ENCODE measurements around the gene LDLRAD4.

Gene LDLRAD4

GRCh38 chr18:13392899-13393298 lies 174.3 kb downstream of the LDLRAD4 start:
- Histone ChIP-seq H2AK5ac (ENCODE audit: low read depth, low read length) (no peak overlapping the region), H3K4me2 (ENCODE audit: insufficient read depth, low read length, poor library complexity, severe bottlenecking) (no peak overlapping the region), H3K79me1 (ENCODE audit: low read depth, low read length) (no peaks in the 10 kb centered on the region), H3K36me3 (replicated peaks in 1 of 2; ENCODE audit: control insufficient read depth in 2 of 2, insufficient read depth in 2 of 2, low read length in 2 of 2) (no peaks in the 10 kb centered on the region), H2BK12ac (ENCODE audit: low read length) (no peak overlapping the region), H2BK120ac (ENCODE audit: low read depth, low read length) (no peak overlapping the region), H3K9me3 (replicated peaks in 1 of 2; ENCODE audit: control insufficient read depth in 2 of 2, insufficient read depth in 1 of 2, low read depth in 1 of 2, low read length in 2 of 2) (no peaks in the 10 kb centered on the region), H4K8ac (ENCODE audit: low read depth, low read length) (no peak overlapping the region), H3K9ac (ENCODE audit: low read depth, low read length, poor library complexity) (no peak overlapping the region), H3K27me3 (ENCODE audit: control insufficient read depth in 3 of 3, insufficient read depth in 3 of 3, low read depth in 1 of 3, low read length in 3 of 3) (no peaks in the 10 kb centered on the region), H3K18ac (ENCODE audit: low read length) (no peak overlapping the region), H3K4me1 (ENCODE audit: control insufficient read depth in 2 of 2, insufficient read depth in 1 of 2, low read depth in 1 of 2, low read length in 2 of 2) (peaks cover 0 to 4% of the 10 kb centered on the region in 2 donors), H2AFZ (ENCODE audit: low read length) (no peak overlapping the region), H3K23ac (ENCODE audit: low read depth, low read length, poor library complexity) (no peak overlapping the region), H3K4me3 (ENCODE audit: low read length in 2 of 2) (no peak overlapping the region), H4K91ac (ENCODE audit: low read depth, low read length, poor library complexity) (no peak overlapping the region), H3K14ac (ENCODE audit: low read length) (no peak overlapping the region), H2BK15ac (ENCODE audit: low read length) (no peak overlapping the region), H3K27ac (replicated peaks; ENCODE audit: low read length) (no peak overlapping the region), H3K4ac (ENCODE audit: low read length) (no peak overlapping the region), H2BK5ac (ENCODE audit: low read length) (no peak overlapping the region)
- no peak for DNase-seq (ENCODE audit: low spot score)
- no CpG with 5 or more reads among the region's 8 CpGs for WGBS, 2 donors (ENCODE audit: extremely low coverage in 2 of 2, insufficient read length in 2 of 2, insufficient replicate concordance in 1 of 2)

GRCh38 chr18:13393338-13393737 lies 174.8 kb downstream of the LDLRAD4 start:
- Histone ChIP-seq H3K27ac (replicated peaks; ENCODE audit: low read length) (no peak overlapping the region), H3K9me3 (replicated peaks in 1 of 2; ENCODE audit: control insufficient read depth in 2 of 2, insufficient read depth in 1 of 2, low read depth in 1 of 2, low read length in 2 of 2) (no peaks in the 10 kb centered on the region), H4K91ac (ENCODE audit: low read depth, low read length, poor library complexity) (no peak overlapping the region), H3K14ac (ENCODE audit: low read length) (no peak overlapping the region), H3K4ac (ENCODE audit: low read length) (no peak overlapping the region), H3K4me3 (ENCODE audit: low read length in 2 of 2) (no peak overlapping the region), H3K27me3 (ENCODE audit: control insufficient read depth in 3 of 3, insufficient read depth in 3 of 3, low read depth in 1 of 3, low read length in 3 of 3) (no peaks in the 10 kb centered on the region), H2AFZ (ENCODE audit: low read length) (no peak overlapping the region), H2BK5ac (ENCODE audit: low read length) (no peak overlapping the region), H3K9ac (ENCODE audit: low read depth, low read length, poor library complexity) (no peak overlapping the region), H3K4me1 (ENCODE audit: control insufficient read depth in 2 of 2, insufficient read depth in 1 of 2, low read depth in 1 of 2, low read length in 2 of 2) (peaks cover 0 to 4% of the 10 kb centered on the region in 2 donors), H4K8ac (ENCODE audit: low read depth, low read length) (no peak overlapping the region), H2AK5ac (ENCODE audit: low read depth, low read length) (no peak overlapping the region), H2BK12ac (ENCODE audit: low read length) (no peak overlapping the region), H3K18ac (ENCODE audit: low read length) (no peak overlapping the region), H3K36me3 (replicated peaks in 1 of 2; ENCODE audit: control insufficient read depth in 2 of 2, insufficient read depth in 2 of 2, low read length in 2 of 2) (no peaks in the 10 kb centered on the region), H2BK120ac (ENCODE audit: low read depth, low read length) (no peak overlapping the region), H2BK15ac (ENCODE audit: low read length) (no peak overlapping the region), H3K4me2 (ENCODE audit: insufficient read depth, low read length, poor library complexity, severe bottlenecking) (no peak overlapping the region), H3K79me1 (ENCODE audit: low read depth, low read length) (no peaks in the 10 kb centered on the region), H3K23ac (ENCODE audit: low read depth, low read length, poor library complexity) (no peak overlapping the region)
- no peak for DNase-seq (ENCODE audit: low spot score)
- no CpG with 5 or more reads among the region's 11 CpGs for WGBS, 2 donors (ENCODE audit: extremely low coverage in 2 of 2, insufficient read length in 2 of 2, insufficient replicate concordance in 1 of 2)

GRCh38 chr18:13394801-13395200 lies 176.2 kb downstream of the LDLRAD4 start:
- H3K36me3 ChIP-seq (replicated peaks in 1 of 2; ENCODE audit: control insufficient read depth in 2 of 2, insufficient read depth in 2 of 2, low read length in 2 of 2): no peaks in the 10 kb centered on the region
- no peak overlapping the region for H3K4ac ChIP-seq (ENCODE audit: low read length)
- no peaks in the 10 kb centered on the region for H3K4me1 ChIP-seq (ENCODE audit: control insufficient read depth in 2 of 2, insufficient read depth in 1 of 2, low read depth in 1 of 2, low read length in 2 of 2)
- no peak overlapping the region for H4K91ac ChIP-seq (ENCODE audit: low read depth, low read length, poor library complexity)
- H2BK5ac ChIP-seq (ENCODE audit: low read length): no peak overlapping the region
- no peak overlapping the region for H3K18ac ChIP-seq (ENCODE audit: low read length)
- no peak overlapping the region for H2AK5ac ChIP-seq (ENCODE audit: low read depth, low read length)
- H3K27me3 ChIP-seq (ENCODE audit: control insufficient read depth in 3 of 3, insufficient read depth in 3 of 3, low read depth in 1 of 3, low read length in 3 of 3): no peaks in the 10 kb centered on the region
- H2BK120ac ChIP-seq (ENCODE audit: low read depth, low read length): no peak overlapping the region
- no peak overlapping the region for H3K4me3 ChIP-seq (ENCODE audit: low read length in 2 of 2)
- no CpG with 5 or more reads among the region's 3 CpGs for WGBS, 2 donors (ENCODE audit: extremely low coverage in 2 of 2, insufficient read length in 2 of 2, insufficient replicate concordance in 1 of 2)
- H3K23ac ChIP-seq (ENCODE audit: low read depth, low read length, poor library complexity): no peak overlapping the region
- H3K9me3 ChIP-seq (replicated peaks in 1 of 2; ENCODE audit: control insufficient read depth in 2 of 2, insufficient read depth in 1 of 2, low read depth in 1 of 2, low read length in 2 of 2): no peaks in the 10 kb centered on the region
- no peak overlapping the region for H2BK15ac ChIP-seq (ENCODE audit: low read length)
- no peak overlapping the region for H3K9ac ChIP-seq (ENCODE audit: low read depth, low read length, poor library complexity)
- H3K27ac ChIP-seq (replicated peaks; ENCODE audit: low read length): no peak overlapping the region
- H2BK12ac ChIP-seq (ENCODE audit: low read length): no peak overlapping the region
- no peak overlapping the region for H4K8ac ChIP-seq (ENCODE audit: low read depth, low read length)
- no peak for DNase-seq (ENCODE audit: low spot score)
- H3K14ac ChIP-seq (ENCODE audit: low read length): no peak overlapping the region
- no peak overlapping the region for H2AFZ ChIP-seq (ENCODE audit: low read length)
- H3K79me1 ChIP-seq (ENCODE audit: low read depth, low read length): no peaks in the 10 kb centered on the region
- H3K4me2 ChIP-seq (ENCODE audit: insufficient read depth, low read length, poor library complexity, severe bottlenecking): no peak overlapping the region

GRCh38 chr18:13395577-13395976 lies 177.0 kb downstream of the LDLRAD4 start:
- Histone ChIP-seq H2BK15ac (ENCODE audit: low read length) (no peak overlapping the region), H3K9me3 (replicated peaks in 1 of 2; ENCODE audit: control insufficient read depth in 2 of 2, insufficient read depth in 1 of 2, low read depth in 1 of 2, low read length in 2 of 2) (no peaks in the 10 kb centered on the region), H3K79me1 (ENCODE audit: low read depth, low read length) (no peaks in the 10 kb centered on the region), H4K8ac (ENCODE audit: low read depth, low read length) (no peak overlapping the region), H3K23ac (ENCODE audit: low read depth, low read length, poor library complexity) (no peak overlapping the region), H3K9ac (ENCODE audit: low read depth, low read length, poor library complexity) (no peak overlapping the region), H2AFZ (ENCODE audit: low read length) (no peak overlapping the region), H3K4ac (ENCODE audit: low read length) (no peak overlapping the region), H3K27ac (replicated peaks; ENCODE audit: low read length) (no peak overlapping the region), H2BK120ac (ENCODE audit: low read depth, low read length) (no peak overlapping the region), H3K27me3 (ENCODE audit: control insufficient read depth in 3 of 3, insufficient read depth in 3 of 3, low read depth in 1 of 3, low read length in 3 of 3) (no peaks in the 10 kb centered on the region), H3K36me3 (replicated peaks in 1 of 2; ENCODE audit: control insufficient read depth in 2 of 2, insufficient read depth in 2 of 2, low read length in 2 of 2) (no peaks in the 10 kb centered on the region), H3K4me3 (ENCODE audit: low read length in 2 of 2) (no peak overlapping the region), H3K18ac (ENCODE audit: low read length) (no peak overlapping the region), H2BK12ac (ENCODE audit: low read length) (no peak overlapping the region), H3K4me1 (ENCODE audit: control insufficient read depth in 2 of 2, insufficient read depth in 1 of 2, low read depth in 1 of 2, low read length in 2 of 2) (no peaks in the 10 kb centered on the region), H2AK5ac (ENCODE audit: low read depth, low read length) (no peak overlapping the region), H2BK5ac (ENCODE audit: low read length) (no peak overlapping the region), H3K4me2 (ENCODE audit: insufficient read depth, low read length, poor library complexity, severe bottlenecking) (no peak overlapping the region), H4K91ac (ENCODE audit: low read depth, low read length, poor library complexity) (no peak overlapping the region), H3K14ac (ENCODE audit: low read length) (no peak overlapping the region)
- no peak for DNase-seq (ENCODE audit: low spot score)
- no CpG with 5 or more reads among the region's 22 CpGs for WGBS, 2 donors (ENCODE audit: extremely low coverage in 2 of 2, insufficient read length in 2 of 2, insufficient replicate concordance in 1 of 2)
